Measurements from ENCODE around the gene HOXD4. TPM values are rescaled to one million over a fixed set of nuclear protein-coding genes. Genes with fewer than 3 reads are reported as not detected.

HOXD4 gene
- total and polyA plus RNA-seq, 7 donors: 0.60 to 8.0 (median 3.8) TPM; not detected in 1

DNA sequence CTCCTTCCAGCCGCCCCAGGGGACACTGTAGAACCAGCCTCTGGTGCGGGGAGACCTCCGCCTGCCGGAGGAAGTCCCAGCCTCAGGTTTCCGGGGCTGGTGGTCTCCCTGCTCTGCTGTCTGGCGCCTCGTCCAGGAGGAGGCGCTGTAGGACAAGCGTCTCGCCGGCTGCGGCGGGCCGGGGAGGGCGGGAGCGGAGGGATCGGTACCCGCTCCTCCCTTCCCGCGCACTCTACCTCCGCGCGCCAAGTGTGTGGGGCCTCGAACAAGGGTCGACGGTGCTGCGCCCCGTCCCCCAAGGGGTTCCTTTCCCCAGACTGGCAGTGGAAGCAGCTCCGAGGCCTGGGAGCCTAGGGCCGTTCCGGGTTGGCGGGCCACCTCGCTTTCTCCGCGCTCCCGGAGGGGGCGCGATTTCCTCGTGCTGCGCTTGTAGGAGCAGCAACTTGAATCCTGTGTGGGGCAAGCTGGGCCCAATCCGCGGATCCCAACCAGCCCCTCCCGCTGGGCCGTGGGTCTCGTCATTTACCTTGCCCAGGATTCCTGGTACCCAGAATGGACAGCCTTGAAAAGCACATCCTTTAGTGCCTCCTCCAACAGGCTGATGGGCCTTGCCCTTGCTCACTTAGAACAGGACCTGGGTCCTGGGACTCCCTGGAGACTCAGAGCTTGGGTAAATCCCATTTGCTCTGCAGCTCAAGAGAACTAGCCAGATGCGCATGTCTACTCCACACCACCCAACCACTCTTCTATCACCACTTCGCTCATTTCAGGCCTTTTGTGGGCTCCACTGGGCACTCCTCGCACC, 10.6 kb upstream of the HOXD4 start:
- peaks cover 3 to 69% (median 51%) of the 10 kb centered on the region in 3 donors for H3K27me3 ChIP-seq
- TF ChIP-seq, protein P1, sequence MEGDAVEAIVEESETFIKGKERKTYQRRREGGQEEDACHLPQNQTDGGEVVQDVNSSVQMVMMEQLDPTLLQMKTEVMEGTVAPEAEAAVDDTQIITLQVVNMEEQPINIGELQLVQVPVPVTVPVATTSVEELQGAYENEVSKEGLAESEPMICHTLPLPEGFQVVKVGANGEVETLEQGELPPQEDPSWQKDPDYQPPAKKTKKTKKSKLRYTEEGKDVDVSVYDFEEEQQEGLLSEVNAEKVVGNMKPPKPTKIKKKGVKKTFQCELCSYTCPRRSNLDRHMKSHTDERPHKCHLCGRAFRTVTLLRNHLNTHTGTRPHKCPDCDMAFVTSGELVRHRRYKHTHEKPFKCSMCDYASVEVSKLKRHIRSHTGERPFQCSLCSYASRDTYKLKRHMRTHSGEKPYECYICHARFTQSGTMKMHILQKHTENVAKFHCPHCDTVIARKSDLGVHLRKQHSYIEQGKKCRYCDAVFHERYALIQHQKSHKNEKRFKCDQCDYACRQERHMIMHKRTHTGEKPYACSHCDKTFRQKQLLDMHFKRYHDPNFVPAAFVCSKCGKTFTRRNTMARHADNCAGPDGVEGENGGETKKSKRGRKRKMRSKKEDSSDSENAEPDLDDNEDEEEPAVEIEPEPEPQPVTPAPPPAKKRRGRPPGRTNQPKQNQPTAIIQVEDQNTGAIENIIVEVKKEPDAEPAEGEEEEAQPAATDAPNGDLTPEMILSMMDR (IDR thresholded peaks at IDR 0.05): peak; percentile 87 to 96 (median 95)
- no peak for TF ChIP-seq POLR2A (IDR thresholded peaks at IDR 0.05)
- H3K4me1 ChIP-seq: peaks cover 0 to 30% (median 24%) of the 10 kb centered on the region in 4 donors
- DNase-seq: peak; percentile 87
- peak overlapping the region; percentile 49 to 87 (median 54) for H3K27ac ChIP-seq
- no peaks in the 10 kb centered on the region for H3K9me3 ChIP-seq
- intact Hi-C loops (cut with DNase I): loop anchor here (1.0 to 10.0 kb wide), 4 partner anchors 315 to 674 kb away; no protein-coding TSS in a partner anchor
- peak overlapping the region; percentile 39 to 52 (median 50) for H3K4me3 ChIP-seq
- H3K36me3 ChIP-seq: no peaks in the 10 kb centered on the region
- WGBS, 2 donors: 7 to 8% methylated on average over 48 of the region's 48 CpGs

GRCh38 chr2:176142281-176142680, 9.1 kb upstream of the HOXD4 start:
- Histone ChIP-seq H3K27ac (no peak overlapping the region), H3K9me3 (no peaks in the 10 kb centered on the region), H3K36me3 (no peaks in the 10 kb centered on the region), H3K4me1 (peaks cover 0 to 27% (median 19%) of the 10 kb centered on the region in 4 donors), H3K27me3 (peaks cover 8 to 69% (median 53%) of the 10 kb centered on the region in 3 donors), H3K4me3 (no peak overlapping the region)
- TF ChIP-seq POLR2A (IDR thresholded peaks at IDR 0.05) (no peak), EP300 (IDR thresholded peaks at IDR 0.05) (no peak), POLR2AphosphoS5 (IDR thresholded peaks at IDR 0.05) (no peak)
- TF ChIP-seq, protein P1 (IDR thresholded peaks at IDR 0.05): no peak
- DNase-seq: peak; percentile 19
- WGBS, 2 donors: 86 to 88% methylated on average over 2 of the region's 2 CpGs
- intact Hi-C loops (cut with DNase I): loop anchor here (10.0 kb wide), 1 partner anchor 673 kb away; no protein-coding TSS in a partner anchor

- intact Hi-C loops (cut with DNase I): loop anchor here (10.0 kb wide), 1 partner anchor 669 kb away; no protein-coding TSS in a partner anchor
- WGBS, 2 donors: 47 to 56% methylated on average over 4 of the region's 4 CpGs
- Histone ChIP-seq H3K27me3 (peaks cover 7 to 69% (median 55%) of the 10 kb centered on the region in 3 donors), H3K4me3 (no peak overlapping the region), H3K36me3 (no peaks in the 10 kb centered on the region), H3K9me3 (no peaks in the 10 kb centered on the region), H3K4me1 (peaks cover 0 to 13% (median 7%) of the 10 kb centered on the region in 4 donors), H3K27ac (no peak overlapping the region)
- DNase-seq: no peak
- TF ChIP-seq POLR2AphosphoS5 (IDR thresholded peaks at IDR 0.05) (no peak), POLR2A (IDR thresholded peaks at IDR 0.05) (no peak), EP300 (IDR thresholded peaks at IDR 0.05) (no peak)
- TF ChIP-seq, protein P1 (IDR thresholded peaks at IDR 0.05): no peak
These were observed 6.0 kb upstream of the HOXD4 start for GRCh38 chr2:176145085-176145969.

DNA sequence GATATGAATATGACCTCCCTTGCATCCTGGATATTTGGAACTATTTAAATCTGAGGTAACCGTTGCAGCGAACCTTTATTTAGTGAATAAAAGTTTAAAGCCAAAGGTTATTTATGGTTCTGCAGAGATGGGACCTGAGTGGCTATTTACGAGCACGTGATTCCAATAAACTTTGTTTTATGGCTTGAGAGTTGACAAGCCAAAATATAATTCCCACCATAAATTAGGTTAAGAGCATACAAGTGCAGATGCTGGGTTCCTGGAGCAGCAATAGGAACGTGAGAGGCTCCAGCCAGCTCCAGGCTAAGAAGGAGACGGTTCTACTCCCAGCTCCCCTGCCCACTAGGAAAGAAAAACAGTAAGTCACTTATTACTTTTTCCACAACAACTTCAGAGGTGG, 5.2 kb upstream of the HOXD4 start:
- no peak for DNase-seq
- Histone ChIP-seq H3K27me3 (peaks cover 7 to 70% (median 55%) of the 10 kb centered on the region in 3 donors), H3K36me3 (no peaks in the 10 kb centered on the region), H3K4me1 (peaks cover 0 to 8% (median under 1%) of the 10 kb centered on the region in 4 donors), H3K4me3 (no peak overlapping the region), H3K27ac (no peak overlapping the region), H3K9me3 (no peaks in the 10 kb centered on the region)
- TF ChIP-seq, protein P1 (IDR thresholded peaks at IDR 0.05): no peak
- TF ChIP-seq POLR2AphosphoS5 (IDR thresholded peaks at IDR 0.05) (peak in 1 of 4 donors; percentile 11), EP300 (IDR thresholded peaks at IDR 0.05) (no peak)
- intact Hi-C loops (cut with DNase I): loop anchor here (10.0 kb wide), 1 partner anchor 669 kb away; no protein-coding TSS in a partner anchor
- 7 to 24% methylated on average over 6 of the region's 6 CpGs for WGBS, 2 donors

Measured in sigmoid colon (tissue), 7 donors.